ENCODE data around the gene PHIP.
"Not testable (repeated sequence)": the region's sequence is repeated elsewhere in the genome, so short reads cannot be mapped to it uniquely, and the experiment has no call there.

PHIP gene

DNA sequence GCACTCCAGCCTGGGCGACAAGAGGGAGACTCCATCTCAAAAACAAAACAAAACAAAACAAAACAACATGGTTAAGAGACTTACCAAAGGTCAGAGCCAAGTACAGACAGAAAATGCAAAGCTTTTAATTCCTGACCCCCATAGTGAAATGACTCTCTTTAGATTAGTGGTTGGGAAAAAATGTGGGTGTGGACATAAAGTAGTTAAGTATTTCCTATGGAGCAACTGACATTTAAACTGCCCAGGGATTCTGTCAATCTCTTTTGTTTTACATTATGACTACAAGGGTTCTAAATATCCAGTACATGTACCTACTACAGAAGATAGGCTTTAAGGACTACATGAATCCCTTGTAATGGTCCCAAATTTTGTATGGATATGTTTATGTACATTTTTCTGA is 135.6 kb downstream of the PHIP start:
- Histone ChIP-seq H3K36me3 (peaks cover 61% of the 10 kb centered on the region), H3K27me3 (no peaks in the 10 kb centered on the region), H3K9me3 (no peaks in the 10 kb centered on the region), H3K4me3 (ENCODE audit: low read depth, low read length) (no peak overlapping the region), H3K4me1 (no peaks in the 10 kb centered on the region)
- DNase-seq: no peak
- TF ChIP-seq, protein P1, sequence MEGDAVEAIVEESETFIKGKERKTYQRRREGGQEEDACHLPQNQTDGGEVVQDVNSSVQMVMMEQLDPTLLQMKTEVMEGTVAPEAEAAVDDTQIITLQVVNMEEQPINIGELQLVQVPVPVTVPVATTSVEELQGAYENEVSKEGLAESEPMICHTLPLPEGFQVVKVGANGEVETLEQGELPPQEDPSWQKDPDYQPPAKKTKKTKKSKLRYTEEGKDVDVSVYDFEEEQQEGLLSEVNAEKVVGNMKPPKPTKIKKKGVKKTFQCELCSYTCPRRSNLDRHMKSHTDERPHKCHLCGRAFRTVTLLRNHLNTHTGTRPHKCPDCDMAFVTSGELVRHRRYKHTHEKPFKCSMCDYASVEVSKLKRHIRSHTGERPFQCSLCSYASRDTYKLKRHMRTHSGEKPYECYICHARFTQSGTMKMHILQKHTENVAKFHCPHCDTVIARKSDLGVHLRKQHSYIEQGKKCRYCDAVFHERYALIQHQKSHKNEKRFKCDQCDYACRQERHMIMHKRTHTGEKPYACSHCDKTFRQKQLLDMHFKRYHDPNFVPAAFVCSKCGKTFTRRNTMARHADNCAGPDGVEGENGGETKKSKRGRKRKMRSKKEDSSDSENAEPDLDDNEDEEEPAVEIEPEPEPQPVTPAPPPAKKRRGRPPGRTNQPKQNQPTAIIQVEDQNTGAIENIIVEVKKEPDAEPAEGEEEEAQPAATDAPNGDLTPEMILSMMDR (IDR thresholded peaks at IDR 0.05; ENCODE audit: low read depth, low read length): no peak

DNA sequence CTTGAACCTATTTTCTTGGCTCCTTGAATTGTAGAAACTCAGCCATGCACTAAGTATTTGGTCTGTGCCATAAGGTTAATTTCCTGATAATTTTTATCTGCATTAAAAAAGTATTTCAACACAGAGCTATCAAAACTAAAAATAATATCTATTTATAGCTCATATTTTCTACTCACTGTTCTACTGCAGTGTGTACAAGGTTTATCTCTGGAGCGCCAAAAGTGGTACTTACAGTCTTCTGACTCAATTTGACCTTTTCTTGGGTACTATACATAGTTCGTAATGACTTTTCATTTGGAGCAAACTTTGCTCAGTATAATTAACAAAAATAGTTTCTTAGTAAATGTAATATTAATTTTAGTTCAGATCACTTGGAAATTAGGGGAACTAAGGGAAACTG is 141.5 kb downstream of the PHIP start:
- Histone ChIP-seq H3K36me3 (peaks cover 25% of the 10 kb centered on the region), H3K27me3 (no peaks in the 10 kb centered on the region), H3K4me3 (ENCODE audit: low read depth, low read length) (no peak overlapping the region), H3K9me3 (no peaks in the 10 kb centered on the region), H3K4me1 (no peaks in the 10 kb centered on the region)
- TF ChIP-seq, protein P1 (IDR thresholded peaks at IDR 0.05; ENCODE audit: low read depth, low read length): no peak
- no peak for DNase-seq

DNA sequence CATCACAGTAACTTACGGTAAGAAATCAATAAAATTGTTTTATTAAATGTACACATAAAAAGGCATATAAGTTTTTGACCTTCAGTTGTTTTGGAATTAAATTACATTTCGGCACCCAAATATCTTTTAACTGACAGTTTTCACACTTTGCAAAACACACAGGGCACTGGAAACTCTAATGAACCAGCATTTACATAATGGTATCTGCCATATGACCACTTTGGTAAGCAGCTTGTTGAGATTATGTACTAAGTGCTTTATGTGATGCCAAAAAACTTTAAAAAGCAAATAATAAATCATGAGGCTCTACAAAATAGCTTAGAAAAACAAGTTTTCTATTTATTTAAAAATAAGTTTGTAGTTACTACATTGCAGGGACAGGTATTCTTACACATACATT is 142.5 kb downstream of the PHIP start:
- no peak for DNase-seq
- H3K36me3 ChIP-seq: peaks cover 18% of the 10 kb centered on the region
- H3K27me3 ChIP-seq: no peaks in the 10 kb centered on the region
- TF ChIP-seq, protein P1 (IDR thresholded peaks at IDR 0.05; ENCODE audit: low read depth, low read length): no peak
- no peak overlapping the region for H3K4me3 ChIP-seq (ENCODE audit: low read depth, low read length)
- no peaks in the 10 kb centered on the region for H3K4me1 ChIP-seq
- no peaks in the 10 kb centered on the region for H3K9me3 ChIP-seq

DNA sequence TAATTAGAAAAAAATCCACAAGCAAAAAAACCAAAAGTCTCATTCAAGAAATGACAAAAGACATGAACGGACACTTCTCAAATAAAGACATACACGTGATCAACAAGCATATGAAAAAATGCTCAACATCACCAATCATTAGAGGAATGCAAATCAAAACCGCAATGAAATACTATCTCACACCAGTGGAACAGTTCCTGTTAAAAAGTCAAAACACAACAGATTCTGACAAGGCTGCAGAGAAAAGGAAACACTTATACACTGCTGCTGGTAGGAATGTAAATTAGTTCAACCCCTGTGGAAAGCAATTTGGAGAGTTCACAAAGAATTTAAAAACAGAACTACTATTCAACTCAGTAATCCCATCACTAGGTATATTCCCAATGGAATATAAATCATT is 152.7 kb downstream of the PHIP start:
- no peaks in the 10 kb centered on the region for H3K9me3 ChIP-seq
- H3K4me1 ChIP-seq: no peaks in the 10 kb centered on the region
- H3K36me3 ChIP-seq: no peaks in the 10 kb centered on the region
- TF ChIP-seq, protein P1 (IDR thresholded peaks at IDR 0.05; ENCODE audit: low read depth, low read length): no peak
- DNase-seq: no peak
- H3K4me3 ChIP-seq (ENCODE audit: low read depth, low read length): no peak overlapping the region
- no peaks in the 10 kb centered on the region for H3K27me3 ChIP-seq

DNA sequence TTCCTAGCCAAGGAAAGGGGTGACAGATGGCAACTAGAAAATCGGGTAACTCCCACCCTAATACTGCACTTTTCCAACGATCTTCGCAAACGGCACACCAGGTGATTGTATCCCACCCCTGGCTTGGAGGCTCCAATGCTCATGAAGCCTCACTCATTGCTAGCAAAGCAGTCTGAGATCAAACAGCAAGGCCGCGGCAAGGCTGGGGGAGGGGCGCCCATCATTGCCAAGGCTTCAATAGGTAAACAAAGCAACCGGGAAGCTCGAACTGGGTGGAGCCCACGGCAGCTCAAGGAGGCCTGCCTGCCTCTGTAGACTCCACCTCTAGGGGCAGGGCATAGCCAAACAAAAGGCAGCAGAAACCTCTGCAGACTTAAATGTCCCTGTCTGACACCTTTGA is 156.9 kb downstream of the PHIP start:
- not testable (repeated sequence) for H3K36me3 ChIP-seq; H3K4me3 ChIP-seq (ENCODE audit: low read depth, low read length); H3K27me3 ChIP-seq; H3K9me3 ChIP-seq; H3K4me1 ChIP-seq; DNase-seq

DNA sequence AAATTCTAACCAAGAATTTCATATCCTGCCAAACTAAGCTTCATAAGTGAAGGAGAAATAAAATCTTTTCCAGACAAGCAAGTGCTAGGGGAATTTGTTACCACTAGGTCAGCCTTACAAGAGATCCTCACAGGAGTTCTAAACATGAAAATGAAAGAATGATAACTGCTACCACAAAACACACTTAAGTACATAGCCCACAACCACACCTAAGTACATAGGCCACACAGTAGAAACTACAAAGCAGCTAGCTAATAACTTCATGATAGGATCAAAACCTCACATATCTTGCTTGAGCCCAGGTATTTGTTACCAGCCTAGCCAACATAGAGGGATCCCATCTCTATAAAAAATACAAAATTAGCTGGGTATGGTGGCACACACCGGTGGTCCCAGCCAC is 160.3 kb downstream of the PHIP start:
- no peaks in the 10 kb centered on the region for H3K4me1 ChIP-seq
- H3K27me3 ChIP-seq: no peaks in the 10 kb centered on the region
- H3K36me3 ChIP-seq: no peaks in the 10 kb centered on the region
- no peaks in the 10 kb centered on the region; the same call in 1 of the 2 replicates for H3K9me3 ChIP-seq
- TF ChIP-seq, protein P1 (IDR thresholded peaks at IDR 0.05; ENCODE audit: low read depth, low read length): no peak
- no peak overlapping the region for H3K4me3 ChIP-seq (ENCODE audit: low read depth, low read length)
- DNase-seq: no peak

DNA sequence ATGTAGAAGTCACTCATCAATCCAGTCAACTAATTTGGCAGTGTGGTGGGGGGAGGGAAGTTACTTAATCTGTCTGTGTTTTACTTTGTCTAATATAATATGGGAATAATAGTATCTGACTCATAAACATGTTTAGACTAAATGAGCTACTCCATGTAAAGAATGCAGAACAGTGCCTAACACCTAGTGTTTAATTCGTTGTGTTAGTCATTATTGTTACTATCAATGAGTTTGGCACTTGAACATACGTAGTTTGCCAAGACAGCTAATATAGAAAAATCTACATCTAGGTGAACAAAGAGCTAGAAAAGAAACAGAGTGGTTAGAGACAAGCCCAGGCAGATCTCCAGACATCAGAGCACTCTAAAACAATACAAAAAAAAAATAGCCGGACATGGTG is 161.6 kb downstream of the PHIP start:
- no peak overlapping the region for H3K4me3 ChIP-seq (ENCODE audit: low read depth, low read length)
- H3K9me3 ChIP-seq: no peaks in the 10 kb centered on the region; the same call in 1 of the 2 replicates
- TF ChIP-seq, protein P1 (IDR thresholded peaks at IDR 0.05; ENCODE audit: low read depth, low read length): no peak
- no peaks in the 10 kb centered on the region for H3K27me3 ChIP-seq
- DNase-seq: no peak
- H3K36me3 ChIP-seq: no peaks in the 10 kb centered on the region
- H3K4me1 ChIP-seq: no peaks in the 10 kb centered on the region

All from BE2C (cell line).